Measurements from ENCODE around the gene MAPK8. TPM values are rescaled to one million over a fixed set of nuclear protein-coding genes. Genes with fewer than 3 reads are reported as not detected.

MAPK8 gene
- polyA plus RNA-seq, 3 donors = 18.4 to 21.1 (median 18.5) TPM

DNA sequence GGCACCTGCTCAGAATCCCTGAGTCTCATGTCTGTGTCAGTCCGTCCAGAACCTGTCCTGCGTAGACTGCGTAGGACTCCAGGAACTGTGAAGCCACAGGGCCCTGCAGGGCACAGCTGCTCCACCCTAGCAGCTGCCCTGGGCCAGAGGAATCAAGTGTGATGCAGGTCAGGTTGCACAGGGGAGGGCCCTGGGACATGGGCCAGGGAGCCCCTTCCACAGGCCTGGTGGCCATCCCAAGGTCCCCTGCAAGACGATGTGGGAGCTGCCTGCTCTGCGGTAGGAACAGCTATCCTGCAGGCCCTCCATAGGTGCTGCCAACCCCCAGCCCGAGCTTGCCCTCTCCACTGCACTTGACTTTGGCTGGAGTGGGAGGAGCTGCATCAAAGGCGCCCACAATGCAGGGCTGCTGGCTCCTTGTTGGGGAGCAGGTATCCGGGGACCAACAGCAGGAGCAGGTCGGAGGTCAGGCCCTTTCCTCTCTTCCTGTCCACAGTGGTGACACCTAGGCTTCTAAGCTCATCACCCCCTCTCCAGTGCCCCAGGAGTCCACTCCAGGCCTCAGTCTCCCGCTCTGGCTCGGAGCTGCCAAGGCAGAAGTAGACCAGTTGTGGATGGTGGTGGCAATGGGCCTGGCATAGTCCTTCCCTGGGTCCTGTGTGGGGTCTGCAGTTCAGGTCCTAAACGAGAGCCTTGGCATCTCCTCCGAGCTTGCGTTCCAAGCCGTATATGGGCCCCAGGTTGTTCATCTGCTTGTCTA is 149.1 kb downstream of the MAPK8 start:
- Histone ChIP-seq H3K9me3 (replicated peaks in 1 of 2; ENCODE audit: control insufficient read depth in 1 of 2, insufficient read depth in 1 of 2, low read length in 2 of 2) (no peaks in the 10 kb centered on the region), H3K27ac (ENCODE audit: low read depth in 1 of 2, low read length in 2 of 2) (no peak overlapping the region), H3K9ac (ENCODE audit: insufficient read depth, low read length, poor library complexity, severe bottlenecking) (no peak overlapping the region), H2AFZ (ENCODE audit: insufficient read depth, low read depth, low read length, poor library complexity, severe bottlenecking) (no peak overlapping the region), H3K27me3 (ENCODE audit: control insufficient read depth in 2 of 2, insufficient read depth in 2 of 2, low read length in 2 of 2) (no peaks in the 10 kb centered on the region), H3K4me3 (replicated peaks in 1 of 3; ENCODE audit: low read depth in 2 of 3, low read length in 3 of 3) (no peak overlapping the region), H3K4me2 (replicated peaks; ENCODE audit: extremely low read depth, low read length, poor library complexity, severe bottlenecking) (peak overlapping the region; percentile 67), H3K36me3 (replicated peaks in 1 of 2; ENCODE audit: control insufficient read depth in 1 of 2, insufficient read depth in 2 of 2, low read length in 2 of 2) (no peaks in the 10 kb centered on the region), H3K4me1 (ENCODE audit: control insufficient read depth in 1 of 2, insufficient read depth in 2 of 2, low read length in 2 of 2) (peaks cover 26 to 30% of the 10 kb centered on the region in 2 donors), H3K79me2 (ENCODE audit: insufficient read depth, low read length) (no peaks in the 10 kb centered on the region), H4K20me1 (ENCODE audit: insufficient read depth, low read length) (no peaks in the 10 kb centered on the region)
- WGBS (ENCODE audit: insufficient coverage) = 96% methylated on average over 11 of the region's 15 CpGs
- intact Hi-C loops (cut with micrococcal nuclease) = no loop called here
- Mint-ChIP-seq H3K4me3 (no peak overlapping the region), H3K36me3 (no peaks in the 10 kb centered on the region), H3K27me3 (ENCODE audit: low read depth in 3 of 3) (peaks cover 0 to 3% (median 1%) of the 10 kb centered on the region in 3 donors), H3K4me1 (peaks cover 20% of the 10 kb centered on the region), H3K27ac (peak overlapping the region in 1 of 7 donors; percentile 35), H3K9me3 (no peaks in the 10 kb centered on the region)
- no peak for DNase-seq
- TF ChIP-seq, protein P1, sequence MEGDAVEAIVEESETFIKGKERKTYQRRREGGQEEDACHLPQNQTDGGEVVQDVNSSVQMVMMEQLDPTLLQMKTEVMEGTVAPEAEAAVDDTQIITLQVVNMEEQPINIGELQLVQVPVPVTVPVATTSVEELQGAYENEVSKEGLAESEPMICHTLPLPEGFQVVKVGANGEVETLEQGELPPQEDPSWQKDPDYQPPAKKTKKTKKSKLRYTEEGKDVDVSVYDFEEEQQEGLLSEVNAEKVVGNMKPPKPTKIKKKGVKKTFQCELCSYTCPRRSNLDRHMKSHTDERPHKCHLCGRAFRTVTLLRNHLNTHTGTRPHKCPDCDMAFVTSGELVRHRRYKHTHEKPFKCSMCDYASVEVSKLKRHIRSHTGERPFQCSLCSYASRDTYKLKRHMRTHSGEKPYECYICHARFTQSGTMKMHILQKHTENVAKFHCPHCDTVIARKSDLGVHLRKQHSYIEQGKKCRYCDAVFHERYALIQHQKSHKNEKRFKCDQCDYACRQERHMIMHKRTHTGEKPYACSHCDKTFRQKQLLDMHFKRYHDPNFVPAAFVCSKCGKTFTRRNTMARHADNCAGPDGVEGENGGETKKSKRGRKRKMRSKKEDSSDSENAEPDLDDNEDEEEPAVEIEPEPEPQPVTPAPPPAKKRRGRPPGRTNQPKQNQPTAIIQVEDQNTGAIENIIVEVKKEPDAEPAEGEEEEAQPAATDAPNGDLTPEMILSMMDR (IDR thresholded peaks at IDR 0.05) = no peak

DNA sequence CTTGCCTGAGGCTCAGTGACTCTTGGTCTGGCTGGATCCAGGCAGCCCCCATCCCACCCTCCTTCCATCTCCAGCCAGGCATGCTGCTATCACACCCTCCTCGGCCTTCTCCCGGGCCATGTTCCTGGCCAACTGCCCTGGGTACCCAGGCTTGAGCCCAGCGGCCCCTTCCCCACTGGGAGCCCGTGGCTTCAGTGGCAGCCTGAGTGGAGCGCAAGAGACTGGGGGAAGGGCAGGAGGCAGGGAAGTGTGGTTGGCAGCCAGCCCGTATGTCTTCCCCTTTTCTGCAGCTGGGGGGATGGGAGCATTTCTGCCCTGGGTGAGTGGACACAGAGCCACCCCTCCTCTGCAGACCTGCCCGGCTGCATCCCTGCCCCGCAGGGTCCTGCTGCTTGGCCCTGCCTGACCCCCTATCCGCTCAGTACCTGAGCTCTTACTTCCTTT is 149.9 kb downstream of the MAPK8 start:
- WGBS (ENCODE audit: insufficient coverage) = 0% methylated on average over 6 of the region's 9 CpGs

More for the DNA sequence above, 149.9 kb downstream of the MAPK8 start:
- Histone ChIP-seq H3K4me1 (ENCODE audit: control insufficient read depth in 1 of 2, insufficient read depth in 2 of 2, low read length in 2 of 2) (peaks cover 26 to 30% of the 10 kb centered on the region in 2 donors), H3K79me2 (ENCODE audit: insufficient read depth, low read length) (no peaks in the 10 kb centered on the region), H3K27ac (ENCODE audit: low read depth in 1 of 2, low read length in 2 of 2) (no peak overlapping the region), H3K9ac (ENCODE audit: insufficient read depth, low read length, poor library complexity, severe bottlenecking) (no peak overlapping the region), H3K36me3 (replicated peaks in 1 of 2; ENCODE audit: control insufficient read depth in 1 of 2, insufficient read depth in 2 of 2, low read length in 2 of 2) (no peaks in the 10 kb centered on the region), H3K4me3 (replicated peaks in 1 of 3; ENCODE audit: low read depth in 2 of 3, low read length in 3 of 3) (peak overlapping the region in 1 of 3 experiments; percentile 52), H3K9me3 (replicated peaks in 1 of 2; ENCODE audit: control insufficient read depth in 1 of 2, insufficient read depth in 1 of 2, low read length in 2 of 2) (no peaks in the 10 kb centered on the region), H2AFZ (ENCODE audit: insufficient read depth, low read depth, low read length, poor library complexity, severe bottlenecking) (peak overlapping the region; percentile 61), H4K20me1 (ENCODE audit: insufficient read depth, low read length) (no peaks in the 10 kb centered on the region), H3K4me2 (replicated peaks; ENCODE audit: extremely low read depth, low read length, poor library complexity, severe bottlenecking) (peak overlapping the region; percentile 67), H3K27me3 (ENCODE audit: control insufficient read depth in 2 of 2, insufficient read depth in 2 of 2, low read length in 2 of 2) (no peaks in the 10 kb centered on the region)
- peaks cover 20% of the 10 kb centered on the region for H3K4me1 Mint-ChIP-seq
- peaks cover 0 to 3% (median 1%) of the 10 kb centered on the region in 3 donors for H3K27me3 Mint-ChIP-seq (ENCODE audit: low read depth in 3 of 3)
- TF ChIP-seq, protein P1 (IDR thresholded peaks at IDR 0.05) = no peak
- intact Hi-C loops (cut with micrococcal nuclease) = no loop called here
- peak overlapping the region; percentile 63 to 78 for H3K4me3 Mint-ChIP-seq
- no peaks in the 10 kb centered on the region for H3K9me3 Mint-ChIP-seq
- DNase-seq = peak; percentile 74 to 79 (median 75)
- H3K36me3 Mint-ChIP-seq = no peaks in the 10 kb centered on the region
- peak overlapping the region in 1 of 7 donors; percentile 66 for H3K27ac Mint-ChIP-seq
